Mucosa of gallbladder (tissue), 1 donor: Measurements from ENCODE around the gene SDSL. TPM values are rescaled to one million over a fixed set of nuclear protein-coding genes. Genes with fewer than 3 reads are reported as not detected.

Experiments used
- DNase-seq: peaks from one replicate; pipeline ENCODE4 v3.0.0-alpha.2; 2020; ENCODE audit warnings: low spot score
- total RNA-seq: library from RNA; stranded (reverse); gene quantifications from one replicate; pipeline ENCODE4 v1.2.1, GENCODE V29; 2021
- donor health status: DM: no; HTN: no; CAD: no.

SDSL gene, protein sequence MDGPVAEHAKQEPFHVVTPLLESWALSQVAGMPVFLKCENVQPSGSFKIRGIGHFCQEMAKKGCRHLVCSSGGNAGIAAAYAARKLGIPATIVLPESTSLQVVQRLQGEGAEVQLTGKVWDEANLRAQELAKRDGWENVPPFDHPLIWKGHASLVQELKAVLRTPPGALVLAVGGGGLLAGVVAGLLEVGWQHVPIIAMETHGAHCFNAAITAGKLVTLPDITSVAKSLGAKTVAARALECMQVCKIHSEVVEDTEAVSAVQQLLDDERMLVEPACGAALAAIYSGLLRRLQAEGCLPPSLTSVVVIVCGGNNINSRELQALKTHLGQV
- total RNA-seq = 23.2 TPM

DNA sequence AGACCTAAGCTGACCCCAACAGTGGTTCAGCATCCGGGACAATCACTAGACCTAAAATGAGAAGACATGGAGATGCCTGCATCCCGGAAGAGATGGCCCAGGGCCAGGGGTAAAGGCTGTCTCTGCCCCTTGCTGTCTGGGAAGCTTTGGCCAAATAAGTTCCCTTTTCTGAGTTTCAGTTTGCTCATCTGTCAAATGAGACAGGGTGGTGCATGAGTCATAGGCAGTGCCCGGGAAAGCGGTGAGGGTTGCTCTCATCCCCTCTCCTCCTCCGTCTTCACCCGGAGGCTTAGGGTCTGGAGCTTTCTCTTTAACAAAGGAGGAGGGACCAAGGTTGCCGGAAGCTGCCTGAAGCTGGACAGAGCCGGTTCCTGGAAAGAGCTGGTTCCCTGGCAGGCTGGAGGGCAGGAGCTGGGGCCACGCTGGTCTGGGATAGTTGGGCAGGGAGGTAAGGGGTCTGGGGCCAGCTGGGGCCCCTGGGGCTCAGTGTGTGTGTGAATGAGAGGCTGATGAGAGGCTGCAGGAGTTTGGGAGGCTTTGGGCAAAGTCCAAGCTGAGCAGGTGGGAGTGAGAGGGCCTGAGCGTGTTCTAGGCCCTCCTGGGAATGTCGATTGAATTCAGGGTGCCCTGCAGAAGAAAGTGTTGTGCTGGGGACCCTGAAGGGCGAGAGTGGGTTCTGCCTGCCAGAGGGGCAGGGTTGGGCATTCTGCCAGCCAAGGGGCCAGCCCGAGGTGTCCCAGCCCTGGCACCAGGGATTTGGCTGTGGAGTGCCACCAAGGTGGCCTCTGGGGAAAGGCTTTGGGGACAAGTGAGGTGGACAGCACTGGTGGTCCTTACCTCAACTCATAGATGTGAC lies at the start of gene SDSL:
Gene SDSL, plus strand, starts transcription at position 351 of the 856 bp plus-strand sequence. CDS start 5,603 bp downstream, outside the sequence.
- peak; percentile 80 for DNase-seq

DNA sequence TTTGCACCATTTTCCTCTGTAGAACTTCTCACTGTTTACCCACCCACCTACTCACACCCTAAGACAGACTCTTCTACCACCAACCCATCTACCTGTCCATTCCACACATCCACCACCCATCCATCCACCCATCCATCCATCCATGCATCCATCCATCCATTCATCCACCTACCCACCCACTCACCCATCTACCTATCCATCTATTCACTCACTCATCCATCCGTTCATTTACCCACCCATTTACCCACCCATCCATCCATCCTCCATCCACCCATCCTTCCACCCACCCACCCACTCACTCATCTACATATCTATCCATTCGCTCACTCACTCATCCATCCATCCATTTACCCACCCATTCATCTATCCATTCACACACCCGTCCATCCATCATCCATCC lies 48.7 kb upstream of the SDSL start:
- no peak for DNase-seq

GRCh38 chr12:113373969-113374368 lies 48.2 kb upstream of the SDSL start:
- no peak for DNase-seq

DNA sequence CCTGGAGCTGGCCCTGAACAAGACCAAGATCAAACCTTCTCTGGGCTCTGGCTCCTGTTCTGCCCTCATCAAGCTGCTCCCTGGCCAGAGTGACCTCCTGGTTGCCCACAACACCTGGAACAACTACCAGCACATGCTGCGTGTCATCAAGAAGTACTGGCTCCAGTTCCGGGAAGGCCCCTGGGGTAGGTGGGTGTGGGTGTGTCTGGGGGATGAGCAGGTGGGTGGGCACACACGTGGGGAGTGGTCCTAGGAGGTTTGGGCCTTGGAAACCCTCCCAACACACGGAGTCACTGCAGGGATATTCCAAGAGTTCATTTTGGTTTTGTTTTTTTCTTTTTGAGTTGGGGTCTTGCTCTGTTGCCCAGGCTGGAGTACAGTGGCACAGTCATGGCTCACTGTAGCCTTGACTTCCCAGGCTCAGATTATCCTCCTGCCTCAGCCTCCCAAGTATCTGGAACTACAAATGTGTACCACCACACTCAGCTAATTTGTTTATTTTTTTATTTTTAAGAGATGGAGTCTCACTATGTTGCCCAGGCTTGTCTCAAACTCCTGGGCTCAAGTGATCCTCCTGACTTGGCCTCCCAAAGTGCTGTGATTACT lies 47.3 kb upstream of the SDSL start:
- DNase-seq = no peak

DNA sequence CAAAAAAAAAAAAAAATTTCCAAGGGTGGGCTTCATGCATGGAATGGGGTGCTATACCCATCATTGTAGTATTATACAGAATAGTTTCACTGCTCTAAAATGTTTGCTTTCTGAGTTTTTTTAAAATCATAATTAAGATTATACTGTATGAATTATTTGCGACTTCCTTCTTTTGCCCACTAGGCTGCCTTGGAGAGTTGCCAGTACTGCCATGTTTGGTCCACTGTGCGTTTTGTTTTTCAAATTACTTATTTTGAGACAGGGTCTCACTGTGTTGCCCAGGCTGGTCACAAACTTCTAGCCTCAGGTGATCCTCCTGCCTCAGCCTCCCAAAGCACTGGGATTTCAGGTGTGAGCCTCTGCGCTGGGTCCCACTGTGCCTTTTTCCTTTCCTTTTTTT lies 43.9 kb upstream of the SDSL start:
- DNase-seq = no peak

DNA sequence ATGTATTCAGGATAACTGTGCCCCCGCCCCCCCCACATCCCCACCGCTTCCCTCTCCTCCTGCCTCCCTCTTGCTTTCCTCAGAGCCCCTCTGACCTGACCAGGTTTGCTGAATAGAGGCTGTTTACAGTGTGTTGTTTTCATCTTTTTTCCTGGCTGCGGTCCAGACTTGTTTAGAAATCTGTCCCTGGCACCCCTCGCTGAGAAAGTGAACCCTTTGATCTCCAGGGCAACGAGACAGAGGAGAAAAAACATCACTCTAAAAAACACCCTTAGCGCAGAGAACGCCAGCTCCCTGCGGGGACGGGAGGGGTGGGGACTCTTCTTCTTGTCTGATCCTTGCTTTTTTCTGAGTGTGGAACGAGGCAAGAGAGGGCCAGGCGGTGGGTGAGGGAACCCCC lies 41.0 kb upstream of the SDSL start:
- no peak for DNase-seq

DNA sequence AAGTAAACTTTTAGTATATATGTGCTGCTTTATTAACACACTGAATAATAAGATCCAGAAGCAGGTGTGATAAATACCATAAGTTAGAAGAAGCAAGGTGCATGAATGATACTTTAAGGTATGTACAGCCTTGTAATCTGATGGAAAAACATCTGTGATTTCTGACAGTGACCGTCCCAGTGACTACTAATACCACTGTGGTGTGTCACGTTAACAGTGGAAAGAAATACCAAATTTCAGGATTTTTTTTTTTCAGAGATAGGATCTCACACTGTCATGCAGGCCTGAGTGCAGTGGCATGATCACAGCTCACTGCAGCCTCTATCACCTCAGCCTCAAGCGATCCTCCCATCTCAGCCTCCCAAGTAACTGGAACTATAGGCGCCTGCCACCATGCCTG lies 40.0 kb upstream of the SDSL start:
- no peak for DNase-seq

- DNase-seq = no peak
Measured at GRCh38 chr12:113384778-113385177, 37.4 kb upstream of the SDSL start.

- no peak for DNase-seq
Measured at GRCh38 chr12:113385282-113385882, 36.8 kb upstream of the SDSL start.

- no peak for DNase-seq
Measured at GRCh38 chr12:113386866-113387566, 35.2 kb upstream of the SDSL start.

DNA sequence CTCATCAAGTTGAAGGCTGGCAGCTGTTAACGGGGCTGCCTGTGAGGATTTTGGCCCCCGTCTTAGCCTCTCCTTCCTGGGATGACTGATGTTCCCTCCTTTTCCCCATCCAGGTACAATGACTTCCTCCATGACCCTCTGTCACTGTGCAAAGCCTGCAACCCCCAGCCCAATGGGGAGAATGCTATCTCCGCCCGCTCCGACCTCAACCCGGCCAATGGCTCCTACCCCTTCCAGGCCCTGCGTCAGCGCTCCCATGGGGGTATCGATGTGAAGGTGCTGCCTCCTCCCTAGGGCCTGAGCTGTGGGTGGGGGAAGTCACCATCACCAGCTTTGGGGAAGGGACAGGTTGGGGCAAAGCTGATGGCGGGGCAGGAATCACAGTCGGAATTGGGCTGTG lies 34.5 kb upstream of the SDSL start:
- DNase-seq = no peak

DNA sequence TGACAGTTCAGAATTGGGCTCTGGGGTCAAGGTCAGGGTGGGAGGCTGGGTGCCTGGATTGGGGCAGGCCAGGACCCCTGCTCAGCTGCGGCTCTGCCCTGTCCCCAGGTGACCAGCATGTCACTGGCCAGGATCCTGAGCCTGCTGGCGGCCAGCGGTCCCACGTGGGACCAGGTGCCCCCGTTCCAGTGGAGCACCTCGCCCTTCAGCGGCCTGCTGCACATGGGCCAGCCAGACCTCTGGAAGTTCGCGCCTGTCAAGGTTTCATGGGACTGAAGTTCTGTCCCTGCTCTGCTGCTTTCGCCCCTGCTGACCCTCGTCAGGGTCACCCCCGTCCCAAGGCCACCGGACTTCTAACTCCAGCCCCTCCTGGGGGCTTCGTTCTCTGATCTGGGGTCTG lies 33.8 kb upstream of the SDSL start:
- no peak for DNase-seq

DNA sequence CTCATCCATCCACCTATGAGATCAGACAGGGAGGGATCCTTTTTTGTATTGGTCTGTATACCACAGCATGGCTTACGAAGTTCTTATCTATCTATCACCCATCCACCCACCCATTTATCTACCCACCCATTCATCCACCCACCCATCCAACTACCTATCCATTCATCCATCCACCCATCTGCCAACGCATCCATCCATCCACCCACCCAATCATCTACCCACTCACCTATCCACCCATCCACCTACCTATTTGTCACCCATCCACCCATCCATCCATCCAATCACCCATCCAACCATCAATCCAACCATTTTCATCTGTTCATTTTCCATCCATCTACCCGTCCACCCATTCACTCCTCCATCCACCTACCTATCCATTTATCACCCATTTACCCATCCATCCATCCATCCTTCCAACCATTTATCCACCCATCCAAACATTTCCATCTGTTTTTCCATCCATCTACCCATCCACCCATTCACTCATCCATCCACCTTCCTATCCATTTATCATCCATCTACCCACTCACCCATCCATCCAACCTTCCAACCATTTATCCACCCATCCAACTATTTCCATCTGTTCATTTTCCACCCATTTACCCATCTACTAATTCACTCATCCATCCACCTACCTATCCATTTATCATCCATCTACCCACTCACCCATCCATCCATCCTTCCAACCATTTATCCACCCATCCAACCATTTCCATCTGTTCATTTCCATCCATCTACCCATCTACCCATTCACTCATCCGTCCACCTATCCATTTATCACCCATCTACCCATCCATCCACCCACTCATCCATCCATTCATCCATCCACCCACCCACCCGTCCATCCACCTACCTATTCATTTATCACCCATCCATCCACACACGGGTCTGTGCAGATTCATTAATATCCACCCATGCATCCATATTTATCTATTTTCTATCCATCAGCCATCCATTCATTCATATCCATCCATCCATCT lies 31.8 kb upstream of the SDSL start:
- no peak for DNase-seq

GRCh38 chr12:113391145-113391544 lies 31.0 kb upstream of the SDSL start:
- no peak for DNase-seq

GRCh38 chr12:113391650-113392337 lies 30.4 kb upstream of the SDSL start:
- DNase-seq = no peak

- DNase-seq = no peak
Measured at GRCh38 chr12:113392520-113392919, 29.7 kb upstream of the SDSL start.

GRCh38 chr12:113392988-113393579 lies 29.1 kb upstream of the SDSL start:
- no peak for DNase-seq

DNA sequence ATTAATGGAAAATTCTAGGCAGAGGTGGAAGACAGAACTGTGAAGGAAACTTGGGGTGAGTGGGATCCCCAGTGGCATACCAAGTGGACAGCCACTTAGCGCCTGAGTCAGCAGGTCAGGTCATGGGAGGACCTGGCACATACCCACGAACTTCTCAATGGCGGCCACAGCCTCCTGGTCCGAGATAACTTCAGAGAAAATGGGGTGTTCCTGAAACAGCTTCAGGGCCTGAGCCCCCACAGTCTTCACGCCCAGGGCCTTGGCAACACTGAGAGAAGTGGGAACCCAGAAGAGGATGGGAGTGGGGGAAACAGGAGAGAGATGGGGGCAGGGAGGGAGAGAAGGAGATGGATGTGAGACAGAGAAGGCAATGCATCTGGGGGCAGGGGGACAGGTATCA lies 28.4 kb upstream of the SDSL start:
- DNase-seq = no peak

- DNase-seq = no peak
Measured at GRCh38 chr12:113395119-113395518, 27.1 kb upstream of the SDSL start.
